ENCODE measurements around the gene SLC25A23.

Gene SLC25A23

GRCh38 chr19:6472713-6473112, 13.1 kb upstream of the SLC25A23 start:
- H3K4me3 ChIP-seq (ENCODE audit: low read depth, low read length), result no peak overlapping the region
- H3K9me3 ChIP-seq (ENCODE audit: control insufficient read depth, insufficient read depth, low read depth, low read length), result no peaks in the 10 kb centered on the region
- H3K27ac ChIP-seq (ENCODE audit: extremely low read depth, low read depth, low read length), result no peak overlapping the region
- no peaks in the 10 kb centered on the region for H3K36me3 ChIP-seq (ENCODE audit: control insufficient read depth in 2 of 2, insufficient read depth in 1 of 2, low read length in 2 of 2)
- ChIA-PET CTCF (interaction anchor here (0.6 to 1.3 kb wide), 3 partner anchors 15 to 391 kb away, joined by 3 to 6 read pairs (median 3); no protein-coding TSS in a partner anchor), POLR2A (no interaction called here)
- H3K4me1 ChIP-seq (ENCODE audit: control insufficient read depth, insufficient read depth, low read length), result no peaks in the 10 kb centered on the region
- TF ChIP-seq ZNF549 (tag by site-specific recombination; IDR thresholded peaks at IDR 0.05) (no peak), MEIS1 (CRISPR knock-in tag; IDR thresholded peaks at IDR 0.05; ENCODE audit: borderline replicate concordance) (no peak), ZNF629 (tag by site-specific recombination; IDR thresholded peaks at IDR 0.05) (no peak), ZNF555 (tag by site-specific recombination; conservative IDR thresholded peaks at IDR 0.05) (no peak), ZNF473 (tag by site-specific recombination; IDR thresholded peaks at IDR 0.05) (no peak), KLF10 (tag by site-specific recombination; IDR thresholded peaks at IDR 0.05) (no peak), ZNF202 (tag by site-specific recombination; IDR thresholded peaks at IDR 0.05; ENCODE audit: borderline replicate concordance) (no peak), ZNF426 (tag by site-specific recombination; IDR thresholded peaks at IDR 0.05) (no peak), ZNF416 (tag by site-specific recombination; IDR thresholded peaks at IDR 0.05) (no peak), SP7 (tag by site-specific recombination; IDR thresholded peaks at IDR 0.05) (no peak), ZNF292 (tag by site-specific recombination; IDR thresholded peaks at IDR 0.05; ENCODE audit: borderline replicate concordance, low read depth) (no peak), TSHZ1 (tag by site-specific recombination; IDR thresholded peaks at IDR 0.05; ENCODE audit: borderline replicate concordance) (no peak), TCF7L2 (IDR thresholded peaks at IDR 0.05; ENCODE audit: borderline replicate concordance, low read depth, low read length) (no peak)
- TF ChIP-seq, protein P1, sequence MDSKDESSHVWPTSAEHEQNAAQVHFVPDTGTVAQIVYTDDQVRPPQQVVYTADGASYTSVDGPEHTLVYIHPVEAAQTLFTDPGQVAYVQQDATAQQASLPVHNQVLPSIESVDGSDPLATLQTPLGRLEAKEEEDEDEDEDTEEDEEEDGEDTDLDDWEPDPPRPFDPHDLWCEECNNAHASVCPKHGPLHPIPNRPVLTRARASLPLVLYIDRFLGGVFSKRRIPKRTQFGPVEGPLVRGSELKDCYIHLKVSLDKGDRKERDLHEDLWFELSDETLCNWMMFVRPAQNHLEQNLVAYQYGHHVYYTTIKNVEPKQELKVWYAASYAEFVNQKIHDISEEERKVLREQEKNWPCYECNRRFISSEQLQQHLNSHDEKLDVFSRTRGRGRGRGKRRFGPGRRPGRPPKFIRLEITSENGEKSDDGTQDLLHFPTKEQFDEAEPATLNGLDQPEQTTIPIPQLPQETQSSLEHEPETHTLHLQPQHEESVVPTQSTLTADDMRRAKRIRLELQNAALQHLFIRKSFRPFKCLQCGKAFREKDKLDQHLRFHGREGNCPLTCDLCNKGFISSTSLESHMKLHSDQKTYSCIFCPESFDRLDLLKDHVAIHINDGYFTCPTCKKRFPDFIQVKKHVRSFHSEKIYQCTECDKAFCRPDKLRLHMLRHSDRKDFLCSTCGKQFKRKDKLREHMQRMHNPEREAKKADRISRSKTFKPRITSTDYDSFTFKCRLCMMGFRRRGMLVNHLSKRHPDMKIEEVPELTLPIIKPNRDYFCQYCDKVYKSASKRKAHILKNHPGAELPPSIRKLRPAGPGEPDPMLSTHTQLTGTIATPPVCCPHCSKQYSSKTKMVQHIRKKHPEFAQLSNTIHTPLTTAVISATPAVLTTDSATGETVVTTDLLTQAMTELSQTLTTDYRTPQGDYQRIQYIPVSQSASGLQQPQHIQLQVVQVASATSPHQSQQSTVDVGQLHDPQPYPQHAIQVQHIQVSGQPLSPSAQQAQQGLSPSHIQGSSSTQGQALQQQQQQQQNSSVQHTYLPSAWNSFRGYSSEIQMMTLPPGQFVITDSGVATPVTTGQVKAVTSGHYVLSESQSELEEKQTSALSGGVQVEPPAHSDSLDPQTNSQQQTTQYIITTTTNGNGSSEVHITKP (tag by site-specific recombination; IDR thresholded peaks at IDR 0.05), result no peak

- CTCF ChIA-PET, result interaction anchor here (0.6 to 0.9 kb wide), 2 partner anchors 16 to 1153 kb away, joined by 3 read pairs; no protein-coding TSS in a partner anchor
Observed at GRCh38 chr19:6471076-6471475, 11.5 kb upstream of the SLC25A23 start.

More at GRCh38 chr19:6471076-6471475, 11.5 kb upstream of the SLC25A23 start:
- Histone ChIP-seq H3K27ac (ENCODE audit: extremely low read depth, low read depth, low read length) (no peak overlapping the region), H3K36me3 (ENCODE audit: control insufficient read depth in 2 of 2, insufficient read depth in 1 of 2, low read length in 2 of 2) (no peaks in the 10 kb centered on the region), H3K4me1 (ENCODE audit: control insufficient read depth, insufficient read depth, low read length) (no peaks in the 10 kb centered on the region), H3K4me3 (ENCODE audit: low read depth, low read length) (no peak overlapping the region), H3K9me3 (ENCODE audit: control insufficient read depth, insufficient read depth, low read depth, low read length) (no peaks in the 10 kb centered on the region)
- TF ChIP-seq ZNF433 (tag by site-specific recombination; IDR thresholded peaks at IDR 0.05; ENCODE audit: low read depth) (no peak), ZNF423 (tag by site-specific recombination; IDR thresholded peaks at IDR 0.05) (no peak), ZNF248 (tag by site-specific recombination; IDR thresholded peaks at IDR 0.05) (no peak), ZNF112 (tag by site-specific recombination; IDR thresholded peaks at IDR 0.05) (no peak), ZNF37A (tag by site-specific recombination; IDR thresholded peaks at IDR 0.05) (no peak), ZNF48 (tag by site-specific recombination; IDR thresholded peaks at IDR 0.05) (no peak), ZNF214 (tag by site-specific recombination; IDR thresholded peaks at IDR 0.05; ENCODE audit: borderline replicate concordance) (no peak), ZNF350 (tag by site-specific recombination; IDR thresholded peaks at IDR 0.05) (no peak), ZNF140 (tag by site-specific recombination; IDR thresholded peaks at IDR 0.05) (no peak), TRIM28 (IDR thresholded peaks at IDR 0.05; ENCODE audit: borderline replicate concordance, low read length) (no peak), ZFHX2 (tag by site-specific recombination; conservative IDR thresholded peaks at IDR 0.05) (no peak), KLF8 (tag by site-specific recombination; IDR thresholded peaks at IDR 0.05) (no peak), ZNF391 (tag by site-specific recombination; IDR thresholded peaks at IDR 0.05; ENCODE audit: borderline replicate concordance, low read depth) (no peak), SETDB1 (IDR thresholded peaks at IDR 0.05; ENCODE audit: insufficient read length, low read length) (no peak)
- POLR2A ChIA-PET, result no interaction called here

Data from HEK293 (cell line).